Panc1 (cell line): Measurements from ENCODE around the gene SPINK13. TPM values are rescaled to one million over a fixed set of nuclear protein-coding genes. Genes with fewer than 3 reads are reported as not detected.

Source experiments
- ATAC-seq: fragments of 200-7000 bp; cut with Tn5 transposase; 2 replicates; pipeline ENCODE4 v1.9.1; 2020; ENCODE audit warnings: mild to moderate bottlenecking, moderate library complexity
- BruUV-seq: library from RNA; stranded (reverse); fragments of 400-500 nt; replicated peaks from 2 replicates; lab custom pipeline; 2021; lab: Mats Ljungman, UMichigan
- CTCF ChIA-PET: fragments of 300-600 bp; sonication (Branson Sonifier 250); formaldehyde crosslinking; loops from one replicate; lab custom pipeline; 2022; ENCODE audit warnings: antibody characterized with exemption; lab: Charles Lee
- POLR2A ChIA-PET: fragments of 300-600 bp; sonication (Branson Sonifier 250); formaldehyde crosslinking; loops from one replicate; lab custom pipeline; 2022; ENCODE audit warnings: antibody characterized with exemption; lab: Charles Lee
- DNase-seq: peaks from one replicate; pipeline ENCODE4 v3.0.0-alpha.2; 2010; ENCODE audit warnings: low read depth, low spot score
- H3K27ac ChIP-seq: 2 replicates; pipeline ENCODE4 v1.5.1; 2011; ENCODE audit warnings: mild to moderate bottlenecking, low read length, inconsistent platforms
- H3K27me3 ChIP-seq: fragments of 200-500 bp; sonication (Bioruptor generic); 2 replicates; pipeline ENCODE4 v1.6.0; 2014; ENCODE audit warnings: low read length, inconsistent platforms; ENCODE audit not compliant: control insufficient read depth, insufficient read depth
- H3K36me3 ChIP-seq: fragments of 200-500 bp; sonication (Bioruptor generic); 2 replicates; pipeline ENCODE4 v1.5.1; 2014; ENCODE audit warnings: inconsistent platforms, mild to moderate bottlenecking, low read length, moderate library complexity; ENCODE audit not compliant: control insufficient read depth, insufficient read depth
- H3K4me1 ChIP-seq: 2 replicates; pipeline ENCODE4 v1.5.1; 2011; ENCODE audit warnings: inconsistent platforms, mild to moderate bottlenecking, low read length, moderate library complexity; ENCODE audit not compliant: control insufficient read depth, insufficient read depth
- H3K4me3 ChIP-seq, 2 experiments: 2 replicates each; pipeline ENCODE4 v1.5.1; 2011 to 2012; ENCODE audit warnings: low read depth in 2 of 2, low read length in 2 of 2, mild to moderate bottlenecking in 2 of 2, inconsistent platforms in 1 of 2, moderate library complexity in 1 of 2
- H3K9me3 ChIP-seq: fragments of 200-500 bp; sonication (Bioruptor generic); 2 replicates; pipeline ENCODE4 v1.5.1; 2014; ENCODE audit warnings: low read depth, mild to moderate bottlenecking, inconsistent platforms, low read length, moderate library complexity; ENCODE audit not compliant: control insufficient read depth, insufficient read depth
- CTCF ChIP-seq: fragments of 450-650 bp; IDR thresholded peaks from 2 replicates; pipeline ENCODE4 v1.5.1; 2017; ENCODE audit warnings: mild to moderate bottlenecking
- POLR2AphosphoS5 ChIP-seq: IDR thresholded peaks from 2 replicates; pipeline ENCODE4 v1.6.1; 2012; ENCODE audit warnings: mild to moderate bottlenecking, low read depth, low read length, moderate library complexity
- REST ChIP-seq, 2 experiments: IDR thresholded peaks; 2 replicates each; pipeline ENCODE4 v1.6.1; 2011 to 2012; ENCODE audit warnings: low read depth in 2 of 2, control low read depth in 1 of 2, low read length in 1 of 2, mild to moderate bottlenecking in 1 of 2, moderate library complexity in 1 of 2; ENCODE audit not compliant: insufficient read depth in 1 of 2
- SIN3A ChIP-seq: IDR thresholded peaks from 2 replicates; pipeline ENCODE4 v1.6.1; 2012; ENCODE audit warnings: low read depth, mild to moderate bottlenecking, low read length, moderate library complexity, borderline replicate concordance; ENCODE audit not compliant: insufficient read depth
- TCF7L2 ChIP-seq: IDR thresholded peaks from 2 replicates; pipeline ENCODE4 v1.6.1; 2011; ENCODE audit warnings: mild to moderate bottlenecking, low read depth, low read length, inconsistent platforms
- in situ Hi-C: cut with HindIII; loops from 2 replicates; pipeline ENCODE4 v1.10.0; 2016; ENCODE audit warnings: low sequenced_read_pairs, low pct_unique_long_range_greater_than_20kb
- intact Hi-C: fragments of 100-400 bp; cut with micrococcal nuclease; formaldehyde crosslinking; loops from one replicate; pipeline ENCODE4 v1.10.0; 2022; ENCODE audit not compliant: unreplicated experiment
- total RNA-seq: library from RNA; stranded (reverse); gene quantifications from one replicate; pipeline ENCODE4 v1.2.1, GENCODE V29; 2021; ENCODE audit not compliant: unreplicated experiment

SPINK13 gene
- total RNA-seq, 1 experiment from 2014 or later, result not detected

- H3K4me3 ChIP-seq, result no peak overlapping the region
- in situ Hi-C loops, result no loop called here
- BruUV-seq, result no TSS peak
- ChIA-PET CTCF (no interaction called here), POLR2A (no interaction called here)
- H3K27me3 ChIP-seq, result no peaks in the 10 kb centered on the region
- ATAC-seq, result no peak
- H3K27ac ChIP-seq, result no peak overlapping the region
- H3K36me3 ChIP-seq, result no peaks in the 10 kb centered on the region
- no peak for DNase-seq
- H3K4me1 ChIP-seq, result no peaks in the 10 kb centered on the region
- intact Hi-C loops, result no loop called here
- TF ChIP-seq TCF7L2, result no peak
- H3K9me3 ChIP-seq, result no peaks in the 10 kb centered on the region
Observed at GRCh38 chr5:148248894-148249293, 19.7 kb upstream of the SPINK13 start.

GRCh38 chr5:148255456-148255855 lies 13.1 kb upstream of the SPINK13 start:
- H3K9me3 ChIP-seq, result no peaks in the 10 kb centered on the region
- in situ Hi-C loops, result no loop called here

More at GRCh38 chr5:148255456-148255855, 13.1 kb upstream of the SPINK13 start:
- ChIA-PET CTCF (no interaction called here), POLR2A (no interaction called here)
- ATAC-seq (no peak), DNase-seq (no peak)
- Histone ChIP-seq H3K27ac (no peak overlapping the region), H3K36me3 (no peaks in the 10 kb centered on the region), H3K27me3 (no peaks in the 10 kb centered on the region), H3K4me3 (no peak overlapping the region), H3K4me1 (no peaks in the 10 kb centered on the region)
- no TSS peak for BruUV-seq
- intact Hi-C loops, result no loop called here
- TF ChIP-seq TCF7L2, result no peak
- TF ChIP-seq REST (IDR thresholded peaks at IDR 0.05; ENCODE audit: insufficient read depth in 1 of 2, low read depth in 2 of 2, low read length in 1 of 2), result no peak
- no peak for TF ChIP-seq SIN3A
- TF ChIP-seq POLR2AphosphoS5, result no peak
- TF ChIP-seq CTCF, result no peak
